Body of pancreas (tissue), 4 donors: ENCODE results near the gene AP2A2. TPM values are rescaled to one million over a fixed set of nuclear protein-coding genes. Genes with fewer than 3 reads are reported as not detected.

Experiments used
- ATAC-seq: fragments of 150-250 bp; one replicate; pipeline ENCODE4 v1.9.1; 2016
- DNase-seq, 4 donors: peaks; one replicate each; pipeline ENCODE4 v3.0.0-alpha.2; 2019
- H3K27ac ChIP-seq, 4 donors: fragments of 200-600 bp; sonication (generic); 1 replicate in 3 of 4; 2 replicates in 1 of 4; pipeline versions ENCODE4 v1.5.1 to v1.6.1; 2016 to 2019; ENCODE audit warnings: mild to moderate bottlenecking in 1 of 4, mixed read lengths in 1 of 4, moderate library complexity in 1 of 4
- H3K27me3 ChIP-seq, 2 donors: fragments of 200-600 bp; sonication (generic); one replicate each; pipeline ENCODE4 v1.6.0; 2016; ENCODE audit warnings: mild to moderate bottlenecking in 1 of 2
- H3K36me3 ChIP-seq, 2 donors: fragments of 200-600 bp; sonication (generic); replicated peaks in 1 of 2; 2 replicates each; pipeline ENCODE4 v1.5.1; 2016; ENCODE audit warnings: low read depth in 2 of 2; ENCODE audit not compliant: insufficient read depth in 1 of 2
- H3K4me1 ChIP-seq: fragments of 200-600 bp; sonication (generic); one replicate; pipeline ENCODE4 v1.6.0; 2016
- H3K4me3 ChIP-seq, 2 donors: fragments of 200-600 bp; sonication (generic); 1 replicate in 1 of 2; 2 replicates in 1 of 2; pipeline ENCODE4 v1.5.1; 2016 to 2019
- H3K9me3 ChIP-seq, 3 donors: fragments of 200-600 bp; sonication (generic); 1 replicate in 2 of 3; 2 replicates in 1 of 3; pipeline ENCODE4 v1.5.1; 2016
- CTCF ChIP-seq, 7 experiments: fragments of 450-650 bp in 4 of 7; fragments of 200-600 bp in 3 of 7; sonication (generic) in 3 of 7; IDR thresholded peaks; one replicate each; pipeline ENCODE4 v1.5.1; 2016 to 2019; ENCODE audit warnings: antibody characterized with exemption in 7 of 7
- POLR2A ChIP-seq, 3 donors: fragments of 450-650 bp; IDR thresholded peaks; one replicate each; pipeline ENCODE4 v1.6.1; 2016; ENCODE audit warnings: antibody characterized with exemption in 3 of 3, mild to moderate bottlenecking in 2 of 3
- WGBS, 2 donors: methylation state at CpG; one replicate each; pipeline ENCODE4 v1.1.5; 2017; 5-methylcytosine and 5-hydroxymethylcytosine counted together
- intact Hi-C: fragments of 100-400 bp; cut with DNase I; formaldehyde crosslinking; loops from one replicate; pipeline ENCODE4 v1.15.1; 2023
- total RNA-seq, 2 donors: library from RNA; depleted of rRNA; stranded (reverse); fragments of >200 nt; gene quantifications; one replicate each; pipeline ENCODE4 v1.1.0, GENCODE V29; 2016

The AP2A2 gene
- total RNA-seq, 2 donors from 2014 or later, result 40.7 to 77.8 TPM

DNA sequence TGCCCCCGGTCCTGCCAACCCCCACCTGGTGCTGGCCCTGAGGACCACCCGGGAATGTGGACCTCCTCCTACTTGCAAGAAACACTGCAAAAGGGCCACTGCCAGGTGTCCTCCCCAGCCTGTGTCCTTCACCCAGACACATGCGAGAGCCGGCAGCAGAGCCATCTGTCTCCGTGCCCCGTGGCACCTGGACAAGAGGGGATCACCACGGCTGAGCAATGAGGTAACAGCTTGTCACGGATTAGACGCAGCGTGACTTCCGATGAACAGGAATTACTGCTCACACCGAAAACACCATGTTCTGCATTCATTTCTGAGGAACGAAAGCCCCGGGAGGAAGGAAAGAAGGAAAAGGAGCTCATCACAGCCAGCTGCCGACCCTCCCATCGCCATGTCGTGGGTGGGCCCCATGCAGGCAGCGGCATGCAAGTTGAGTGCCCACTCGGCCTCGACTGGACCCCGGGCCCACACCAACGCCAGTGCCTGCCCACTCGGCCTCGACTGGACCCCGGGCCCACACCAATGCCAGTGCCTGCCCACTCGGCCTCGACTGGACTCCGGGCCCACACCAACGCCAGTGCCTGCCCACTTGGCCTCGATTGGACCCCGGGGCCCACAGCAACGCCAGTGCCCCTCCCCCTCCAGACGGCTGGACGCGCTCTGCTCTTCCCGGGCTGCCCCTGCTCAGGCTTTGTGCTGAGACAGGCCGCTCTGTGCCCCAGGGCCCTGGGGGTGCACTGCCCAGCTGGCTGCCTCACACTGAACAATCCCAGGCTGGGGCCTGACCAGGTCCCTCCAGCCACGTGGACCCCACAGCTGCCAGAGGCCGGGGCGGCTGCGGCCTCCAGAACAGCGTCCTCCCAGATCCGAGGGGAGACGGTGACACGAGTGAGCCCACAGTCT lies 37.1 kb upstream of the AP2A2 start:
- H3K9me3 ChIP-seq, result no peaks in the 10 kb centered on the region
- H3K27me3 ChIP-seq, result no peaks in the 10 kb centered on the region
- no peak overlapping the region for H3K27ac ChIP-seq
- no peak overlapping the region for H3K4me3 ChIP-seq
- no peaks in the 10 kb centered on the region for H3K36me3 ChIP-seq
- intact Hi-C loops, result no loop called here
- ATAC-seq, result no peak
- no peak for DNase-seq
- no peaks in the 10 kb centered on the region for H3K4me1 ChIP-seq
- WGBS, 2 donors, result 77 to 89% methylated on average over 18 to 39 of the region's 45 CpGs
- TF ChIP-seq POLR2A (IDR thresholded peaks at IDR 0.05), result no peak
- TF ChIP-seq CTCF (IDR thresholded peaks at IDR 0.05), result no peak

DNA sequence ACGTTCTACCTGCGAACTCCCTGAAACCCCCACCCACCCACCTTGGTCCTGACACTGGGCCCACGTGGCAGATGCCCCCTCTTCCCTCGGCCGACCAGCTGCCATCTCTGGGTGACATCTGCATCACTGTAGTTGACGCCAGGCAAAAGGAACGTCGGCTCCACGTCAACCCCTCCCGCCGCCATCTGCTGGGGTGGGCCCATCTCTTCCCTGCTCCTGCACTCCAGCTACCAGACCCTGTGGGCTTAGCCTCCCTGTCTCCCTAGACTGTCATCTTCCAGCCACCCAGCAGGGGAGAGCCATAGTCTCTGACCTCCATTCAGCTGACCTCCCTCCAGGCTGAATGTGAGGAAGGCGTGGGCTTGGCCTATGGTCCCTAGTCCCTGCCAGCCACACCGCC lies 36.4 kb upstream of the AP2A2 start:
- Histone ChIP-seq H3K9me3 (no peaks in the 10 kb centered on the region), H3K27me3 (no peaks in the 10 kb centered on the region), H3K4me1 (no peaks in the 10 kb centered on the region), H3K27ac (no peak overlapping the region), H3K36me3 (no peaks in the 10 kb centered on the region), H3K4me3 (no peak overlapping the region)
- TF ChIP-seq CTCF (IDR thresholded peaks at IDR 0.05), result no peak
- no peak for TF ChIP-seq POLR2A (IDR thresholded peaks at IDR 0.05)
- DNase-seq (no peak), ATAC-seq (no peak)
- intact Hi-C loops, result no loop called here
- 89 to 95% methylated on average over 12 to 13 of the region's 13 CpGs for WGBS, 2 donors

DNA sequence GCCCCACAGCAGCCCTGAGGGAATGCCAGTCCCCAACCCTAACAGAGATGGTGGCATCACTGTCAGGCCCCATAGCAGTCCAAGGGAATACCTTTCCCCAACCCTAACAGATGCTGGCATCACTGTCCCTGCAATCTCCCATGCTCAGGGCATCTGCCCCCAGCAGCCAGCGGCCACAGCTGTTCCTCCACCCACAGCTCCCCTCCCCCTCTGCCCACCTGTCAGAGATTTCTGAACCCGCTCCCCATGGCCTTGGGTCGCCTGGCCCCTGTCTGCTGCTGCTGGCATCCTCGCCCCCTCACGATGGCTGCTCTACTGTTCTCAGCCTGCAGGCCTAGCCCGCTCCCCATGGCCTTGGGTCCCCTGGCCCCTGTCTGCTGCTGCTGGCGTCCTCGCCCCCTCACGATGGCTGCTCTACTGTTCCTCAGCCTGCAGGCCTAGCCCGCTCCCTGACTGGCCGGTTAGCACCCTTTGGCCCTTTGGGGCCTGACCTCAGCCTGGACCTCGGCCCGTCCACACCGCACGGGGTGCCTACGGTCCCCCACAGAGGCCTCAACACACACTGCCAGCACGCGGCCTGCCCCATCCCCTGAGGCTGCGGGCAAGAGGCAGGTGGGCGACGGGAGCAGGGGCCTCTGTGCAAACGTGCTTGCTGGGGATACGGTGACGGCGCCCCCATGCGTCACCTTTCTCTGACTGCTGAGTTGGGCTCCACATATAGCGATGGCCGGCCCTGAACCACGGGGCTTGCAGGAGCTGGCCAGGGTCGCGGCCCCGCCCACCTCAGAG lies 35.8 kb upstream of the AP2A2 start:
- WGBS, 2 donors, result 93 to 94% methylated on average over 11 to 31 of the region's 32 CpGs
- Histone ChIP-seq H3K27me3 (no peaks in the 10 kb centered on the region), H3K36me3 (no peaks in the 10 kb centered on the region), H3K4me3 (no peak overlapping the region), H3K27ac (no peak overlapping the region), H3K4me1 (no peaks in the 10 kb centered on the region), H3K9me3 (no peaks in the 10 kb centered on the region)
- ATAC-seq (no peak), DNase-seq (no peak)
- TF ChIP-seq POLR2A (IDR thresholded peaks at IDR 0.05) (no peak), CTCF (IDR thresholded peaks at IDR 0.05) (no peak)
- intact Hi-C loops, result no loop called here

DNA sequence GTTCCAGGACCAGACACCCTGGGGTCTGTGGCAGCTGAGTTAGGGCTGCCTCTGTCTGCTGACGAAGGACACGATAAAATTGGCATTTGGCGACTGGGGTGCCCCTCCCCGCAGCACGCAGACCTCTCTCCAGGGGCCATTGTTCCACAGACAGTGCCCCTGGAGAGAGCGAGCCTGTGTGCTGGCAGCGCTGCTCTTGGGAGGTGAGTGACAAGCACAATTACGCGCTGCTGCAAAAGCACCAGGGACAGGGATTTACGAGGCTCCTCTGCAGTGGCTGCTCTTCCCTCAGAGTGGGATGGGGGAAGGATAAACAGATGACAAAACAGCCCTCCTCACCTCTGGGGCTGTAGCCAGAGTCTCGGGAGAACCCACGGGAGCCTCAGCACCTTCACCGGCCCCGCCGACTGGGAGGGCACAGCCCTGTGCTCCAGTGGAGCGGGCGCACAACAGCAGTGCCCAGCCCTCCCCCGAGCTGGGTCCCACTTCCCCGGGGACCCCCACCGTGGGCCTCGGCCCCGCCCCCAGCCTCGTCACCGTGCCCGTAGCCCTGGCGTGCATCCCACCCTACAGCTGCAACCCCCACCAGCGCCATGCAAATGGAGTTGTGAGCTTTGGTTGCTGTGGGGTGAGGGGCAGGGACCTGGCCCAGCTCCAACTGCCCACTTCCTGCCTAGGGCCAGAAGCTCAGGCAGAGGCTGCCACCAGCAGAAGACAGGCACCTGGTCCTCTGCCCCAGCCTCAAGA lies 34.7 kb upstream of the AP2A2 start:
- Histone ChIP-seq H3K27ac (no peak overlapping the region), H3K4me3 (no peak overlapping the region), H3K9me3 (no peaks in the 10 kb centered on the region), H3K4me1 (no peaks in the 10 kb centered on the region), H3K36me3 (no peaks in the 10 kb centered on the region), H3K27me3 (no peaks in the 10 kb centered on the region)
- no peak for TF ChIP-seq POLR2A (IDR thresholded peaks at IDR 0.05)
- no peak for TF ChIP-seq CTCF (IDR thresholded peaks at IDR 0.05)
- ATAC-seq, result no peak
- 83 to 85% methylated on average over 9 to 27 of the region's 27 CpGs for WGBS, 2 donors
- no peak for DNase-seq
- intact Hi-C loops, result no loop called here
